ENCODE results near the gene TRIM2.

DNA sequence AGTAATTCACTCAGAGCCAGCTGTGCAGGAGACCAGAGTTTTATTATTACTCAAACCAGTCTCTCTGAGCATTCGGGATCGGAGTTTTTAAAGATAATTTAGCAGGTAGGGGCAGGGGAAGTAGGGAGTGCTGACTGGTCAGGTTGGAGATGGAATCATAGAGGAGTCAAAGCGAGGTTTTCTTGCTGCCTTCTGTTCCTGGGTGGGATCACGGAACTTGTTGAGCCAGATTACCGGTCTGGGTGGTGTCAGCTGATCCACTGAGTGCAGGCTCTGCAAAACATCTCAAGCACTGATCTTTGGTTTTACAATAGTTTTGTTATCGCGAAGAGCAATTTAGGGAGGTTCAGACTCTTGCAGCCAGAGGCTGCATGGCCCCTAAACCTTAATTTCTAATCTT, 63.6 kb downstream of the TRIM2 start:
- TF ChIP-seq, protein P1, sequence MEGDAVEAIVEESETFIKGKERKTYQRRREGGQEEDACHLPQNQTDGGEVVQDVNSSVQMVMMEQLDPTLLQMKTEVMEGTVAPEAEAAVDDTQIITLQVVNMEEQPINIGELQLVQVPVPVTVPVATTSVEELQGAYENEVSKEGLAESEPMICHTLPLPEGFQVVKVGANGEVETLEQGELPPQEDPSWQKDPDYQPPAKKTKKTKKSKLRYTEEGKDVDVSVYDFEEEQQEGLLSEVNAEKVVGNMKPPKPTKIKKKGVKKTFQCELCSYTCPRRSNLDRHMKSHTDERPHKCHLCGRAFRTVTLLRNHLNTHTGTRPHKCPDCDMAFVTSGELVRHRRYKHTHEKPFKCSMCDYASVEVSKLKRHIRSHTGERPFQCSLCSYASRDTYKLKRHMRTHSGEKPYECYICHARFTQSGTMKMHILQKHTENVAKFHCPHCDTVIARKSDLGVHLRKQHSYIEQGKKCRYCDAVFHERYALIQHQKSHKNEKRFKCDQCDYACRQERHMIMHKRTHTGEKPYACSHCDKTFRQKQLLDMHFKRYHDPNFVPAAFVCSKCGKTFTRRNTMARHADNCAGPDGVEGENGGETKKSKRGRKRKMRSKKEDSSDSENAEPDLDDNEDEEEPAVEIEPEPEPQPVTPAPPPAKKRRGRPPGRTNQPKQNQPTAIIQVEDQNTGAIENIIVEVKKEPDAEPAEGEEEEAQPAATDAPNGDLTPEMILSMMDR (IDR thresholded peaks at IDR 0.05; ENCODE audit: poor library complexity) = no peak
- no peak for TF ChIP-seq EZH2 (IDR thresholded peaks at IDR 0.05; ENCODE audit: borderline replicate concordance)
